Mesendoderm (in vitro differentiated cells): ENCODE data around the gene PARD6B.
A peak's percentile ranks its signal among the peaks of the same experiment; 100 is the strongest.

Experiments used
- DNase-seq: peaks from one replicate; pipeline ENCODE4 v3.0.0; 2013
- H2AK5ac ChIP-seq: 2 replicates; pipeline ENCODE4 v1.6.1; 2013; ENCODE audit warnings: low read length, inconsistent platforms
- H2BK120ac ChIP-seq: 2 replicates; pipeline ENCODE4 v1.6.1; 2013; ENCODE audit warnings: low read depth, mild to moderate bottlenecking, low read length, moderate library complexity, mixed read lengths
- H2BK15ac ChIP-seq: replicated peaks from 2 replicates; pipeline ENCODE4 v1.6.1; 2013; ENCODE audit warnings: low read depth, mild to moderate bottlenecking, moderate library complexity
- H2BK5ac ChIP-seq: 2 replicates; pipeline ENCODE4 v1.6.1; 2013; ENCODE audit warnings: low read length, inconsistent platforms
- H3K18ac ChIP-seq: 2 replicates; pipeline ENCODE4 v1.6.1; 2013; ENCODE audit warnings: mild to moderate bottlenecking, low read length, mixed read lengths
- H3K23ac ChIP-seq: one replicate; pipeline ENCODE4 v1.6.1; 2013; ENCODE audit warnings: low read length
- H3K27ac ChIP-seq: 2 replicates; pipeline ENCODE4 v1.5.1; 2013; ENCODE audit warnings: low read depth, mild to moderate bottlenecking, inconsistent platforms, low read length, moderate library complexity
- H3K27me3 ChIP-seq: 2 replicates; pipeline ENCODE4 v1.6.1; 2013; ENCODE audit warnings: low read length, control low read depth, mild to moderate bottlenecking, inconsistent platforms; ENCODE audit not compliant: insufficient read depth, poor library complexity
- H3K36me3 ChIP-seq: 2 replicates; pipeline ENCODE4 v1.6.1; 2013; ENCODE audit warnings: low read length, inconsistent platforms; ENCODE audit not compliant: control insufficient read depth, insufficient read depth
- H3K4ac ChIP-seq: one replicate; pipeline ENCODE4 v1.6.1; 2013; ENCODE audit warnings: low read depth, mild to moderate bottlenecking, low read length, moderate library complexity
- H3K4me1 ChIP-seq: 2 replicates; pipeline ENCODE4 v1.6.1; 2013; ENCODE audit warnings: low read depth, low read length, inconsistent platforms; ENCODE audit not compliant: control insufficient read depth
- H3K4me2 ChIP-seq: 2 replicates; pipeline ENCODE4 v1.6.1; 2013; ENCODE audit warnings: low read length
- H3K4me3 ChIP-seq: 2 replicates; pipeline ENCODE4 v1.5.1; 2013; ENCODE audit warnings: mild to moderate bottlenecking, low read length
- H3K56ac ChIP-seq: one replicate; pipeline ENCODE4 v1.6.1; 2013; ENCODE audit warnings: low read length
- H3K79me1 ChIP-seq: 2 replicates; pipeline ENCODE4 v1.6.1; 2013; ENCODE audit warnings: low read length, inconsistent platforms
- H3K79me2 ChIP-seq: 2 replicates; pipeline ENCODE4 v1.6.1; 2013; ENCODE audit warnings: mild to moderate bottlenecking, low read length; ENCODE audit not compliant: control insufficient read depth, insufficient read depth
- H3K9ac ChIP-seq: 2 replicates; pipeline ENCODE4 v1.6.1; 2013; ENCODE audit warnings: low read length, inconsistent platforms
- H4K5ac ChIP-seq: one replicate; pipeline ENCODE4 v1.6.1; 2013; ENCODE audit warnings: low read length
- H4K8ac ChIP-seq: one replicate; pipeline ENCODE4 v1.6.1; 2013; ENCODE audit warnings: low read depth, mild to moderate bottlenecking, control low read depth, low read length, moderate library complexity
- WGBS: extraction: QIAGEN DNeasy Blood & Tissue Kit; methylation state at CpG from one replicate; pipeline ENCODE4 v1.1.7; 2013; ENCODE audit warnings: low lambda C conversion rate, missing lambda C conversion rate; ENCODE audit not compliant: insufficient coverage; ENCODE audit errors: extremely low coverage; 5-methylcytosine and 5-hydroxymethylcytosine counted together

Gene PARD6B

DNA sequence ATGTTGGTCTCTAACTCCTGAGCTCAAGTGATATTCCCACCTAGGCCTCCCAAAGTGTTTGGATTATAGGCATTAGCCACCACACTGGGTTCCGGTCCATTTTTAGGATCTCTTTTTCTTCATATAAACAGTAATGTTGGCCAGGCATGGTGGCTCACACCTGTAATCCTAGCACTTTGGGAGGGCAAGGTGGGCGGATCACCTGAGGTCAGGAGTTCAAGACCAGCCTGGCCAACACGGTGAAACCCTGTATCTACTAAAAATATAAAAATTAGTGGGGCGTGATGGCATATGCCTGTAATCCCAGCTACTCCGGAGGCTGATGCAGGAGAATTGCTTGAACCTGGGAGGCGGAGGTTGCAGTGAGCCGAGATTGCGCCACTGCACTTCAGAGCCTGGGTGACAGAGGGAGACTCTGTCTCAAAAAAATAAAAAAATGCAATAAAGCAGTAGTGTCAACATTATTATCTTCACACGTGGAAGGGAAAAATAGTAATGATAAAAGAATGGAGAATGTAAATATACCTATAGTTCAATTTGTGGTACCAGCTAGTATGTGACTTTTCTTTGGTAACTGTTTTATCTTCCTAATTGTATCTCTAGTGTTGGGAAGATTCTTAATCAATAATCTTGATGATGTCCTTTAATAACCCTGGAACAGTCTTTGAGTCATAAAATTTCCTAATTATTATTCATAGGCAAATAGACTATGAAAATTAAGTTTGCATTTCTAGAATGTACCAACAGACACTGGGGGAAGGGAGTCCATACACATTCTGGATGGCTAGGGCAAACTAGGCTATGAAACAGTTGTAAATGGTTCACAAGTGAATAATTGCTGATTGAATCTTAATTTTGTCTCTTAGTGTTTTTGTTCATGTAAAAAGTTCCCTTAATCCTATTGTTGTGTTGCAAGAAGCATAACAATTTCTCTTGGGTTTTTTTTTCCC is 3.6 kb downstream of the PARD6B start:
- no peak overlapping the region for H4K8ac ChIP-seq
- H4K5ac ChIP-seq: no peak overlapping the region
- no peak overlapping the region for H3K4me3 ChIP-seq
- no peak overlapping the region for H3K9ac ChIP-seq
- H3K4me2 ChIP-seq: no peak overlapping the region
- H3K23ac ChIP-seq: no peak overlapping the region
- H3K79me2 ChIP-seq: peaks cover 31% of the 10 kb centered on the region
- H2BK15ac ChIP-seq: no peak overlapping the region
- no peaks in the 10 kb centered on the region for H3K36me3 ChIP-seq
- peaks cover 8% of the 10 kb centered on the region for H3K4me1 ChIP-seq
- H3K4ac ChIP-seq: no peak overlapping the region
- H3K18ac ChIP-seq: no peak overlapping the region
- peaks cover 2% of the 10 kb centered on the region for H3K79me1 ChIP-seq
- H3K27ac ChIP-seq: no peak overlapping the region
- H3K56ac ChIP-seq: no peak overlapping the region
- WGBS: no CpG with 5 or more reads among the region's 9 CpGs
- no peaks in the 10 kb centered on the region for H3K27me3 ChIP-seq
- DNase-seq: no peak
- no peak overlapping the region for H2AK5ac ChIP-seq
- no peak overlapping the region for H2BK120ac ChIP-seq
- no peak overlapping the region for H2BK5ac ChIP-seq

DNA sequence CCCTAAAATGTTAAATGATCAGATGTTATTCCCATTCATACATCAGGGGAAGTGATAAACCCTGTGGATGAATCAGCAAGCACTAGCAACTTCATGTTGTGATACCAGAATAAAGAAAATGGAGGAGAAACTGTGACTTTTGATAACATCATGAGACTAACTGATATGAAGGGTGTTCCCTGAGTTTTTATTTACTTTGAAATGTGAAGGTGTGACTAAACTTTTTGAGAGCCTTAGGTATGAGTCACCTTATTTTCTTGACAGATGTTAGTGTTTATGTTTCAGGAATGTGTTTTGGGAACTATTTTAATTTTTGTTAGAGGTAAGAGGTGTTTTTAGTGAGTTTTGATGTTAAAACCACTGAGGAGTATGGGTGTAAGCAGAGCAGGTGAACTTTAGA is 4.4 kb downstream of the PARD6B start:
- H3K27ac ChIP-seq: no peak overlapping the region
- DNase-seq: no peak
- H3K36me3 ChIP-seq: no peaks in the 10 kb centered on the region
- no peak overlapping the region for H3K23ac ChIP-seq
- no peaks in the 10 kb centered on the region for H3K27me3 ChIP-seq
- peaks cover 5% of the 10 kb centered on the region for H3K4me1 ChIP-seq
- no peak overlapping the region for H2AK5ac ChIP-seq
- peaks cover 31% of the 10 kb centered on the region for H3K79me2 ChIP-seq
- no peak overlapping the region for H3K56ac ChIP-seq
- H2BK5ac ChIP-seq: no peak overlapping the region
- H2BK15ac ChIP-seq: no peak overlapping the region
- H3K9ac ChIP-seq: no peak overlapping the region
- H3K4ac ChIP-seq: no peak overlapping the region
- no peak overlapping the region for H4K5ac ChIP-seq
- no peak overlapping the region for H3K18ac ChIP-seq
- no peak overlapping the region for H2BK120ac ChIP-seq
- no peak overlapping the region for H4K8ac ChIP-seq
- no peak overlapping the region for H3K4me2 ChIP-seq
- H3K79me1 ChIP-seq: peaks cover 2% of the 10 kb centered on the region
- H3K4me3 ChIP-seq: no peak overlapping the region

DNA sequence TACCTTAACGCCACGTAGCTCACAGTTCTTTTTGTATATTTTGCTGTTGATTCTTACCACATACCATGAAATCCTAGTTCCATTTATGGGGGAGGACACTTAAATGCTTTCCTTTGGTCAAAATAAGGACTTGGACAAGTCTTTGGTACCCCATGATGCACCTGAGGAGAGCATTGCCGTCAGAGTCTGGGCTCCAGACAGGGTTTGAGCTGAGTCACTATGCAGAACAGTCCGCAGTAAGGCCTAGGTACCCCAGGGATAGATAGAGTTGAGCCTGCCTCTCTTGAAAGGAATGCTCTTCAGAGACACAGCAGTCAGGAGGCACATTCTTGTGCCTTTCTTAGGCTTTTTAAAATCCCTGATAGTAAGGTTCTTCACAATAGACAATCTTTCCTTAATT is 6.0 kb downstream of the PARD6B start:
- H3K4me3 ChIP-seq: no peak overlapping the region
- H3K56ac ChIP-seq: peak overlapping the region; percentile 6
- no peak overlapping the region for H3K18ac ChIP-seq
- peaks cover 2% of the 10 kb centered on the region for H3K79me1 ChIP-seq
- peaks cover 5% of the 10 kb centered on the region for H3K4me1 ChIP-seq
- no peak overlapping the region for H3K4ac ChIP-seq
- H2AK5ac ChIP-seq: no peak overlapping the region
- H3K23ac ChIP-seq: no peak overlapping the region
- no peaks in the 10 kb centered on the region for H3K36me3 ChIP-seq
- H2BK5ac ChIP-seq: no peak overlapping the region
- WGBS: no CpG with 5 or more reads among the region's 4 CpGs
- H2BK15ac ChIP-seq: no peak overlapping the region
- H4K5ac ChIP-seq: no peak overlapping the region
- peak; percentile 95 for DNase-seq
- no peak overlapping the region for H3K9ac ChIP-seq
- H3K27ac ChIP-seq: peak overlapping the region; percentile 42
- H3K4me2 ChIP-seq: no peak overlapping the region
- H4K8ac ChIP-seq: no peak overlapping the region
- H2BK120ac ChIP-seq: no peak overlapping the region
- H3K27me3 ChIP-seq: no peaks in the 10 kb centered on the region
- peaks cover 29% of the 10 kb centered on the region for H3K79me2 ChIP-seq

DNA sequence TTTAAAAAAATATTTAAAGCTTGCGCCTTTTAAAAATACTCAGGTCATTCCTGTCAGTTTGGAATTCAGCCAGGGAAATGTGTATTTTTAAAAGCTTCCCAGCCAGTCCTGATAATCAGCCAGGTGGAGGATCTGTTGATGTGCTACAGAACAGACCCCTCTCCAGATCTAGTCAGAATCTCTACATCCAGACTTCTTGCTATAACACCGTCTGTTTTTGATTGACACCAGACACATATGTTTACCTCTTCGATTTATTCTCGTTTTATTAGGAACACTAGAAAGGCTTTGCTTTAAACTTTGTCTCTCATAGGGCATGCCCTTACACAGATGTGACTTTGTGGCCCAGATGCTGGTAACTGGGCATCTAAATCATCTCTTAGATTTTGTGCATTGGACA is 11.7 kb downstream of the PARD6B start:
- H3K4me3 ChIP-seq: no peak overlapping the region
- H3K4me2 ChIP-seq: no peak overlapping the region
- peaks cover 10% of the 10 kb centered on the region for H3K79me2 ChIP-seq
- H2BK15ac ChIP-seq: no peak overlapping the region
- no peak overlapping the region for H3K4ac ChIP-seq
- no peak overlapping the region for H3K23ac ChIP-seq
- H3K18ac ChIP-seq: no peak overlapping the region
- no peak overlapping the region for H2AK5ac ChIP-seq
- no peak overlapping the region for H2BK120ac ChIP-seq
- no peaks in the 10 kb centered on the region for H3K79me1 ChIP-seq
- H3K36me3 ChIP-seq: no peaks in the 10 kb centered on the region
- no peak overlapping the region for H4K8ac ChIP-seq
- no peak overlapping the region for H3K27ac ChIP-seq
- DNase-seq: no peak
- H3K4me1 ChIP-seq: peaks cover 3% of the 10 kb centered on the region
- H4K5ac ChIP-seq: no peak overlapping the region
- H3K9ac ChIP-seq: no peak overlapping the region
- no peak overlapping the region for H3K56ac ChIP-seq
- WGBS: no CpG with 5 or more reads among the region's 4 CpGs
- H3K27me3 ChIP-seq: no peaks in the 10 kb centered on the region
- H2BK5ac ChIP-seq: no peak overlapping the region

DNA sequence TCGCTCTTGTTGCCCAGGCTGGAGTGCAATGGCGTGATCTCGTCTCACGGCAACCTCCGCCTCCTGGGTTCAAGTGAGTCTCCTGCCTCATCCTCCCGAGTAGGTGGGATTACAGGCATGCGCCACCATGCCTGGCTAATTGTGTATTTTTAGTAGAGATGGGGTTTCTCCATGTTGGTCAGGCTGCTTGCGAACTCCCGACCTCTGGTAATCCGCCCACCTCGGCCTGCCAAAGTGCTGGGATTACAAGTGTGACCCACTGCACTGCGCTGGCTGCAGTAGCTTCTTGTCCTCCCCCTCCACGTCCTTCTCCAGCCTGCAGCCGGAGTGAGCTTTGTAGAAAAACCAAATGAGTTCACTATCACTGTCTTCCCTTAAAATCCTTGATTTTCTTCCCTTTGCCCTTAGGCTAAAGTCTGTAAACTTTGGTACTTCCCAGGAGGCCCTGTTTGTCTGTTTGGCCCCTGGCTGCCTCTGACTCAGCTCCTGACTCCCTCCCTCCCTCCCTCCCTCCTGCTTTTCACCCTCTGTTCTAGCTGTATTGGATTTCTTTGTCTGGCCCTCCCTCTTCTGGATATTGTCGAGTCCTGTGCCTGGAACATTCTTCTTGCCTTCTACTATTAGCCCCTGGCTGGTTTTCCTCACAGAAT is 12.9 kb downstream of the PARD6B start:
- Histone ChIP-seq H3K79me2 (peaks cover 7% of the 10 kb centered on the region), H4K8ac (no peak overlapping the region), H3K27me3 (no peaks in the 10 kb centered on the region), H3K4me1 (peaks cover 3% of the 10 kb centered on the region), H2BK15ac (no peak overlapping the region), H3K27ac (peak overlapping the region; percentile 68), H2AK5ac (no peak overlapping the region), H3K56ac (peak overlapping the region; percentile 81), H3K18ac (peak overlapping the region; percentile 15), H3K79me1 (no peaks in the 10 kb centered on the region), H3K4me3 (no peak overlapping the region), H4K5ac (no peak overlapping the region), H3K23ac (no peak overlapping the region), H3K9ac (peak overlapping the region; percentile 35), H3K4ac (no peak overlapping the region), H3K4me2 (no peak overlapping the region), H2BK120ac (no peak overlapping the region), H3K36me3 (no peaks in the 10 kb centered on the region), H2BK5ac (no peak overlapping the region)
- DNase-seq: peak; percentile 95
- WGBS: no CpG with 5 or more reads among the region's 15 CpGs
